NCI-H82 treated with DMSO at 0.1 percent for 48 hours (cell line): ENCODE results near the gene TICAM2.
A peak's percentile ranks its signal among the peaks of the same experiment; 100 is the strongest.
"Not testable (repeated sequence)": the region's sequence is repeated elsewhere in the genome, so short reads cannot be mapped to it uniquely, and the experiment has no call there.

Source experiments
- DNase-seq: peaks from one replicate; lab custom pipeline; 2025; ENCODE audit not compliant: unreplicated experiment; lab: John Stamatoyannopoulos, UW

TICAM2 gene

GRCh38 chr5:115601701-115602590 is at the start of gene TICAM2:
TICAM2 (minus strand) TSS chr5:115602479; CDS start chr5:115581256, 21,223 bp downstream.
- DNase-seq: no peak

- DNase-seq: no peak
These were observed 47.3 kb upstream of the TICAM2 start for GRCh38 chr5:115649541-115649940.

GRCh38 chr5:115648056-115648455 is 45.8 kb upstream of the TICAM2 start:
- no peak for DNase-seq

GRCh38 chr5:115645386-115645785 is 43.1 kb upstream of the TICAM2 start:
- not testable (repeated sequence) for DNase-seq

GRCh38 chr5:115644046-115644445 is 41.8 kb upstream of the TICAM2 start:
- no peak for DNase-seq

GRCh38 chr5:115641948-115642347 is 39.7 kb upstream of the TICAM2 start:
- no peak for DNase-seq

- no peak for DNase-seq
These were observed 38.0 kb upstream of the TICAM2 start for GRCh38 chr5:115640274-115640673.

- no peak for DNase-seq
These were observed 37.1 kb upstream of the TICAM2 start for GRCh38 chr5:115639377-115639776.

GRCh38 chr5:115637507-115637906 is 35.2 kb upstream of the TICAM2 start:
- no peak for DNase-seq

GRCh38 chr5:115636008-115636407 is 33.7 kb upstream of the TICAM2 start:
- DNase-seq: no peak

GRCh38 chr5:115634343-115635132 is 32.3 kb upstream of the TICAM2 start:
- DNase-seq: peak; percentile 67

- DNase-seq: no peak
These were observed 27.6 kb upstream of the TICAM2 start for GRCh38 chr5:115629903-115630302.

- no peak for DNase-seq
These were observed 25.1 kb upstream of the TICAM2 start for GRCh38 chr5:115627295-115627865.

- DNase-seq: peak; percentile 82
These were observed 24.2 kb upstream of the TICAM2 start for GRCh38 chr5:115626445-115626823.

- DNase-seq: peak; percentile 86
These were observed 23.5 kb upstream of the TICAM2 start, which contains the start of gene TMED7 for GRCh38 chr5:115625579-115626444. TMED7 (minus strand) TSS chr5:115626036; CDS start chr5:115625792, 244 bp downstream.

GRCh38 chr5:115624994-115625393 is 22.7 kb upstream of the TICAM2 start:
- peak; percentile 16 for DNase-seq

GRCh38 chr5:115623658-115624057 is 21.4 kb upstream of the TICAM2 start:
- no peak for DNase-seq

GRCh38 chr5:115621365-115621900 is 19.2 kb upstream of the TICAM2 start:
- no peak for DNase-seq

- DNase-seq: no peak
These were observed 14.6 kb upstream of the TICAM2 start for GRCh38 chr5:115616892-115617291.

- DNase-seq: no peak
These were observed 14.2 kb upstream of the TICAM2 start for GRCh38 chr5:115616472-115616871.
